SK-N-DZ (cell line): ENCODE measurements around the gene C13orf46.
"Not testable (repeated sequence)": the region's sequence is repeated elsewhere in the genome, so short reads cannot be mapped to it uniquely, and the experiment has no call there.

Source experiments
- DNase-seq: peaks from one replicate; pipeline ENCODE4 v3.0.0-alpha.2; 2015; ENCODE audit warnings: low spot score

C13orf46 gene

GRCh38 chr13:113926301-113926761 is 47.5 kb downstream of the C13orf46 start:
- DNase-seq = no peak

GRCh38 chr13:113924184-113924901 is 49.5 kb downstream of the C13orf46 start:
- no peak for DNase-seq

DNA sequence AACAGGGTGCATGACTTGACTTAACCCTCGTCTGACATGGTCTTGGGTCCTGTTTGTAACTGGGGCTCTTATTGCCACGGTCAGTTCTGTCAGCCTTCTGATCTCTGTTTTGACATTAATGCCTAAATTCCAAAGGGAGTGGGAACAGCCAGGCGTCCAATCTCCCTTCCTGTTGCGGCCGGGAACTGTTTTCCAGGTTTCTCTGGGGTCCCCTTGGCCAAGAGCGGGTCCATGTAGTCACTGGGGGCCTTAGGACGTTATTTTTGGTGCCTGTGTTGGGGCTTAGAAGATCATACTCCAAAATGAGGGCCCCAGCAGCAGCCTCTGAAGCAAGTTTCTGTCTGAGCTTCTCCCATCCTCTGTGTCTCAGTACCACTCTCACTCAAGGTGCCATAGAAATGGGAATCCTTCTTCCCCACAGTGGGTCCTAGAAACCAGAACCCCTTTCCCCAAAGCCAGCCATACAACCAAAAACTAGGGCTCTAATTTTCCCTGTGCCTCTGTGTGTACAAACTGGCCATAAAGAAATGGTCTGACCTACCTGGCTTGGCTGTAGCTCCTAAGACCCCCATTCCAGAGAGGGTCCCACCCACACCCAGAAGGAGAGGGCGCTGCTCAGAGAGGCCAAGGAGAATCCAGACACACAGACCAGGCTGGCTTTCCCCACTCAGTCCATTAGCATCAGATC is 50.4 kb downstream of the C13orf46 start:
- DNase-seq = no peak

DNA sequence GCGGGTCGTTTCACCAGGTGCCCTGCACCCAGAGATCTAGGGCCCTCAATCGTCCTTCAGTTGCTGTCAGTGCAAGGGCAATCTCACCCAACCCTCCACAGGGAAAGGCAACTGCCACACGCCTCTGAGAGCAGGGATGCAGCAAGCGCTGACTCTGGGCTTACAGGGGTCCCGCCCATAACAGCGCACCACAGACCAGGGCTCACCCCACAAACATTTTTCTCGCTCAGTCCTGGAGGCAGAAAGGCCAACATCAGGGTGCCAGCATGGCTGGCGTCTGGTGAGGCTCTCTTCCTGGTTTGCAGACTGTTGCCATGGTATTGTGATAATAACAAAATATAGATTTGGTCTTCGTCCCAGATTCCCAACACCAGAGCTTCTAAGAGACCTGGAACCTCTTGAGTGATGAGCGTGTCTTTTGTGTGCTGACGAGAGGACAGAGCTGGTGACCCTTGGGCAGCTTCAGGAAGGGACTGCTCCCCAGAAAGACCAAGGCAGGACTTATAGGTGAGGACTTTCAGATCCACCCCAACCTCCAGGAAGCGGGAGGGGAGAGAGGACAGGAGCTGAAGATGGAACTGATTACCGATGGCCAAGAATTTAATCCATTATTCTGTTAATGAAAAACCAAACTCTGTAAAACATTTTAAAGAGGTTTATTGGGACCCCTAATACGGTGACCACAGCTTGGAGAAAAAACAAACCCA is 51.3 kb downstream of the C13orf46 start:
- DNase-seq = no peak

- DNase-seq = no peak
These were observed 52.1 kb downstream of the C13orf46 start for GRCh38 chr13:113921763-113922162.

DNA sequence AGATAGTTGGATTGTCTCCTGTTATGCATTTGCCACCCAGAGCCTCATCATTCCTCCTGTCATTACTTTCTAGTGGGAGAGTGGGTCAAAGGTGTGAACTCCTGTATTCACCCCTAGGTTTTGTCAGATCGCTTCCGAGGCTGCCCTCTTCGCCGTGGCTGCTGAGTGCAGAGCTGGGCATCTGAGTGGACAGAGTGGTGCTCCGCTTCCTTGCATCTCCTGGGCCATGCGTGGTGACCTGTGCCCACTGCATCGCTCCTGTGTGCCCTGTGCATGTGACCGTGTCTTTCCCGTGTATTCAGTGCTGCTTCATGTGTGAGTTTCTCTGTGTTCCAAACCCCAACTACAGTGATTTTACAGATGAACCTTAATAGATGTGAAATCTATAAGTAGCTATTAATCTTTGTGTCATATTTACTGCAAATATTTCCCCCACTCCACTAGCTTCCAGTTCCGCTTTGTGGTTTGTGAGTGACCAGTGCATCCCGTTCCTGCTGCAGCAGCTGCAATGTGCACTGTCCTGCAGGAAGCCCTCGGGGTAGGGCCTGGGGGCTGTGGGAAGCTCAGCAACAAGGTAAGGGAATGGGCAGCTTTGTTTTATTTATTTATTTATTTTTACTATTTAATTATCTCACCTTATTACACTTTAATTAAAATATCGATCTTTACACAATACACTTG is 53.1 kb downstream of the C13orf46 start:
- DNase-seq = no peak

- no peak for DNase-seq
These were observed 53.9 kb downstream of the C13orf46 start for GRCh38 chr13:113919761-113920559.

DNA sequence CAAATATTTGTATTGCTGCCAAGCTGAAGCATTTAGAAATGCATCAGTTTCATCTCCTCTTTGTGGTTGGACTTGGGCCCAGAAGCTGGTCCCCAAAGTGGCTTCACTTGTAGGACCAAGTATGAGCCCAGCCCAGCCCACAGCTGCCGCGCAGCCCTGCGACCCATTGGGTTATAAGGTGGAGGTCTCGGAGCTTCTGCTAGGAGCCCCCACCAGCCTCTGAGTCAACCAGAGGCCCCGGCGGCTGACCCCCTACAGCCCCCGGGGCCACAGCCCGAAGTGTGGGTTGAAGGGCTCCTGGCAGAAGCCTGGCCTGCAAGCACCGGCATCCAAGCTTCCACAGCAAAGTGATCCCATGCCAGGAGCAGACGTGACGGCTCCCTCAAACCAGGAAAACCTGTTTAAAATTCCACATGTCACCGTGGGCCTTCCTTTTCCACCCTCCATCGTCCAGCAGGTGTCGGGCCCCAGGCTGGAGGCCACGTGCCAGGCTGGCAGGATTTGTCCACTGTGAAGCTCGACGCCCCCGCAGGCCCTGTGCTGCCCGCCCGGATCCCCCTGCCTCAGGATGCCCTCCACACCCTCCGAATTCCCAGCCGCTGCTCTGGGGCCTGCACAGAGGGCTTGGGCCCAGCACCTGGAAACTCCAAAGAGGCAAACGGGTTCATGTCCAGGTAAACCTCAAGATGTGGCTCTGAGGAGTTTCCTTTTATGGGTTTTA is 54.7 kb downstream of the C13orf46 start:
- DNase-seq = no peak

GRCh38 chr13:113918580-113918979 is 55.3 kb downstream of the C13orf46 start:
- no peak for DNase-seq

GRCh38 chr13:113917594-113918371 is 56.1 kb downstream of the C13orf46 start:
- no peak for DNase-seq

DNA sequence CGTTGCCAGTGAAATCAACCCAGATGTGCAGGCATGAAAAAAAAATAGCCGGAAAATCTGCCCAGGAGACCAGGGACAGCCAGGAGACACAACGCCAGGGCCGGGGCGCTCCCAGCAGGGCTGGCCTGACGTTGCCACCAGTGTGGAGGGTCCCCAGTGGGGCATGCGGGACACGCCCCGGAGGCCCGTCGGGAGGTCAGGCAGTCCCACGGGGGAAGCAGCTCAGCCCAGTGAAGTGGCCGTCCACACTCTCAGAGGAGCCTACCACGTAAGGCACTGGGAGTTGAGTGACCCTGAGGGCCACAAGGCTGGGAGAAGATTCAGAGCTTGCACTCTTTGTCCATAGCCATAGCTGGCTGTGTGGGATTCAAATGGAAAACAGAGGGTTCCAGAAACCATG is 56.8 kb downstream of the C13orf46 start:
- DNase-seq = no peak

- DNase-seq = no peak
These were observed 57.5 kb downstream of the C13orf46 start for GRCh38 chr13:113916330-113916815.

- DNase-seq = no peak
These were observed 58.0 kb downstream of the C13orf46 start for GRCh38 chr13:113915786-113916329.

DNA sequence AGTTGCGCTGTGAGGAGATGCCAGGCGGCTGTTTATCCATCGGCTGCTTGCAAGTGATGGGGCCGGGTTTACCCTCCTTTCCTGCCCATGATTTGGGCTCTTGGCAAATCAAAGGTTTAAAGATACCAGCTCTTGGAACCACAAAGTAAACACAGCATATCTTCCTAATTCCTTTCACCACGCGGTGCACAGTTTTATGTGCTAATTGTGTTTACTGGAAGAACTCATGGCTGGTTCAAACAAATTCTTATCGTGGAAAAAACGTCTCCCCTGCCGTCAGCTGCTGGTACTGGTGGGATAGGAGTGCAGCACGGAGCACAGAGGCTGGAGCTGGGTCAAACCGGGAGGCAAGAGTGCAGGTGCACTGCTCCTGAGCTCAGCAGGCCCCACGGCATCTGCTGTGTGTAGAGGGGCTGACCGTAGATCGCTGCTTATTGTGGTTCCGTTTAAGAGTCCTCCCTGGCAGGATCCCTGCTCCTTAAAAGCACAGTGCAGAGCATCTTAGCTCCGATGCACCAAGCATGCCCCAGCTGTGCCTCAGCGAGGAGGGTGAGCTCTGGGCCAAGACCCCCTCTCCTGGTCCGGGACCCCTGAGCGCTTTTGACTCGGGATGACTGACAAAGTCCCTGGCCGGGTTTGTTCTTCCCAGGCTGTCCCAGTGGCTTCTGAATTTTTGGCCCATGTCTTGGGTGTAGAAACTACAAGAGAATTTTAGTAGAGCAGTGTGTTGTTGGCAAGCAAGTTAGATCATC is 58.7 kb downstream of the C13orf46 start:
- no peak for DNase-seq

DNA sequence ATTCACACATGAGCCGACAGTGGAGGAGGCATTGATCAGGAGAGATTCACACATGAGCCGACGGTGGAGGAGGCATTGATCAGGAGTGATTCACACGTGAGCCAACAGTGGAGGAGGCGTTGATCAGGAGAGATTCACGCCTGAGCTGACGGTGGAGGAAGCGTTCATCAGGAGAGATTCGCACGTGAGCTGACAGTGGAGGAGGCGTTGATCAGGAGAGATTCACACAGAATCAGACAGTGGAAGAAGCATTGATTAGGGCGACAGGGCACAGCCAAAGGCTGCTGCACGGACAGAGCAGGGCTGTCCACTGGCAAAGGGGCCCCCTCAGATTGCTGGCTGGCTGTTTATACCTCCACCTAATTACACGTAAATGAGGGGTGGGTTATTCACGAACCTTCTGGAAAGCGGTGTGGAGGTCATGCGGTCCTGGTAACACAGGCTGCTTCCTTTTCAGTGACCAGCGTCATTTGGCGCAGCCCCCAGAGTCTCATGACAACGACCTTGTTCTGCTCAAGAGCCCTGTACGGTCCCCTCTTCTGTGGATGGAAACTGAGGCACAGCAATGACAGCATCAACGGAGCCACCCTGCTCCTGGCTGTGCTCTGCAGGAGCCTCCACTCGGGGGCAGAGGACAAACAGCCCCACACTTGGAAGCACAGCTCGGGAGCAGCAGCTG is 59.4 kb downstream of the C13orf46 start:
- no peak for DNase-seq

GRCh38 chr13:113913838-113914237 is 60.0 kb downstream of the C13orf46 start:
- not testable (repeated sequence) for DNase-seq

GRCh38 chr13:113913408-113913807 is 60.5 kb downstream of the C13orf46 start:
- DNase-seq = not testable (repeated sequence)

- DNase-seq = no peak
These were observed 61.3 kb downstream of the C13orf46 start for GRCh38 chr13:113912596-113912995.
